Ovary (tissue), 3 donors: ENCODE results near the gene NEK1.

Experiments used
- CTCF ChIP-seq, 3 donors: fragments of 450-650 bp in 2 of 3; fragments of 200-600 bp in 1 of 3; IDR thresholded peaks; one replicate each; pipeline versions ENCODE4 v1.5.1 to v1.8.0; 2016 to 2022; ENCODE audit warnings: antibody characterized with exemption in 3 of 3, mild to moderate bottlenecking in 1 of 3
- EP300 ChIP-seq: sonication (generic); formaldehyde crosslinking; IDR thresholded peaks from one replicate; pipeline ENCODE4 v1.6.1; 2017; ENCODE audit warnings: antibody characterized with exemption
- POLR2A ChIP-seq: fragments of 450-650 bp; IDR thresholded peaks from one replicate; pipeline ENCODE4 v1.6.1; 2017; ENCODE audit warnings: antibody characterized with exemption, mild to moderate bottlenecking, moderate library complexity
- donor health status: DM: no; HTN: no; CAD: no.

GRCh38 chr4:169657470-169658107 is 45.2 kb upstream of the NEK1 start:
- no peak for TF ChIP-seq CTCF (IDR thresholded peaks at IDR 0.05)
- no peak for TF ChIP-seq POLR2A
- TF ChIP-seq EP300 = no peak
